Measurements from ENCODE around the gene ACTR3C. TPM values are rescaled to one million over a fixed set of nuclear protein-coding genes. Genes with fewer than 3 reads are reported as not detected.

Gene ACTR3C
- total and polyA plus RNA-seq, 12 donors = 6.6 to 50.0 (median 26.0) TPM

GRCh38 chr7:150311711-150312110 is 11.6 kb downstream of the ACTR3C start:
- no peak for DNase-seq

GRCh38 chr7:150311146-150311545 is 12.2 kb downstream of the ACTR3C start:
- H3K36me3 ChIP-seq (replicated peaks in 1 of 2) = no peaks in the 10 kb centered on the region
- H3K9me3 ChIP-seq (replicated peaks in 1 of 3) = no peaks in the 10 kb centered on the region
- no peak overlapping the region for H3K27ac ChIP-seq
- no peak overlapping the region for H3K4me3 ChIP-seq
- 93 to 97% (median 94%) methylated on average over 4 of the region's 4 CpGs for WGBS, 4 donors
- intact Hi-C loops (cut with DNase I) = no loop called here
- H3K4me1 ChIP-seq (replicated peaks in 1 of 2) = peaks cover 5 to 22% of the 10 kb centered on the region in 2 donors
- H3K27me3 ChIP-seq = no peaks in the 10 kb centered on the region
- DNase-seq = no peak
- no peak for TF ChIP-seq POLR2A (IDR thresholded peaks at IDR 0.05)
- TF ChIP-seq CTCF (IDR thresholded peaks at IDR 0.05) = no peak

More at GRCh38 chr7:150311711-150312110, 11.6 kb downstream of the ACTR3C start:
- no peaks in the 10 kb centered on the region for H3K27me3 ChIP-seq
- H3K4me1 ChIP-seq (replicated peaks in 1 of 2) = peaks cover 5 to 22% of the 10 kb centered on the region in 2 donors
- no peaks in the 10 kb centered on the region for H3K36me3 ChIP-seq (replicated peaks in 1 of 2)
- TF ChIP-seq POLR2A (IDR thresholded peaks at IDR 0.05) (no peak), CTCF (IDR thresholded peaks at IDR 0.05) (no peak)
- intact Hi-C loops (cut with DNase I) = no loop called here
- H3K9me3 ChIP-seq (replicated peaks in 1 of 3) = no peaks in the 10 kb centered on the region
- WGBS, 4 donors = 73 to 79% (median 76%) methylated on average over 5 of the region's 5 CpGs
- H3K4me3 ChIP-seq = no peak overlapping the region
- no peak overlapping the region for H3K27ac ChIP-seq

- Histone ChIP-seq H3K27ac (no peak overlapping the region), H3K4me3 (no peak overlapping the region), H3K9me3 (replicated peaks in 1 of 3) (no peaks in the 10 kb centered on the region), H3K27me3 (no peaks in the 10 kb centered on the region), H3K36me3 (replicated peaks in 1 of 2) (no peaks in the 10 kb centered on the region), H3K4me1 (replicated peaks in 1 of 2) (peaks cover 5 to 19% of the 10 kb centered on the region in 2 donors)
- no peak for DNase-seq
- intact Hi-C loops (cut with DNase I) = no loop called here
- no peak for TF ChIP-seq POLR2A (IDR thresholded peaks at IDR 0.05)
- no peak for TF ChIP-seq CTCF (IDR thresholded peaks at IDR 0.05)
Observed at GRCh38 chr7:150308575-150308974, 14.8 kb downstream of the ACTR3C start.

GRCh38 chr7:150307904-150308303 is 15.4 kb downstream of the ACTR3C start:
- Histone ChIP-seq H3K4me1 (replicated peaks in 1 of 2) (peaks cover 0 to 13% of the 10 kb centered on the region in 2 donors), H3K9me3 (replicated peaks in 1 of 3) (no peaks in the 10 kb centered on the region), H3K27ac (no peak overlapping the region), H3K36me3 (replicated peaks in 1 of 2) (no peaks in the 10 kb centered on the region), H3K4me3 (no peak overlapping the region), H3K27me3 (no peaks in the 10 kb centered on the region)
- 87 to 93% (median 91%) methylated on average over 9 of the region's 9 CpGs for WGBS, 4 donors
- intact Hi-C loops (cut with DNase I) = no loop called here
- DNase-seq = no peak
- no peak for TF ChIP-seq CTCF (IDR thresholded peaks at IDR 0.05)
- no peak for TF ChIP-seq POLR2A (IDR thresholded peaks at IDR 0.05)

Measured in adrenal gland (tissue), 12 donors.